ENCODE data around the gene CNTROB.

DNA sequence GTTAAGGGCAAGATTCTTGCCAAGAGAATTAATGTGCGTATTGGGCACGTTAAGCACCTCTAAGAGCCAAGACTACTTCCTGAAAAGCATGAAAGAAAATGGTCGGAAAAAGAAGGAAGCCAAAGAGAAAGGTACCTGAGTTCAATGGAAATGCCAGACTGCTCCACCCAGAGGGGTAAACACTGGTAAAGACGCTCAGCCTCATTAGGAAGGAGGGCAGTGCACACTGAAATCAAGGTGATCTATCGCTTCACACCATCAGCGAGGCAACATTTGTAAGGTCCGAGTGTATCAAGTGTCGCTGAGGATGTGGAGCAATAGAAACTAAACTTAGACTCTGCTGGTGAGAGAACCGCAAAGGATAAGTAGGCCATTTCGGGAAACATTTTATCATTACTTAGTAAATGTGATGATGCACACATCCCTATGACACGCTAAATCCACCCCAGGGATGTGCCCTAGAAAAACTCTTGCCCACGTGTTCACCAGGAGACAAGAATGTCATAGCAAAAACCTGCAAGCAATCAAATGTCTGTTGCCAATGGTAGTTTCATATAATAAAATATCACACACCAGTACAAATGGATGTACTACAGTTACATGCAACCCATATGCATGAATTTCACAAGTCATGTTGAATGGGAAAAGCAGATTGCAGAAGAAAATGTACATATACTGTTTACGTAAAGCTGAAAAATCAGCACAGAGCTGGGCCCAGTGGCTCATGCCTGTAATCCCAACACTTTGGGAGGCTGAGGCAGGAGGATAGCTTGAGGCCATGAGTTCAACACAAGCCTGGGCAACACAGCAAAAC lies 23.6 kb downstream of the CNTROB start:
- TF ChIP-seq, protein P1, sequence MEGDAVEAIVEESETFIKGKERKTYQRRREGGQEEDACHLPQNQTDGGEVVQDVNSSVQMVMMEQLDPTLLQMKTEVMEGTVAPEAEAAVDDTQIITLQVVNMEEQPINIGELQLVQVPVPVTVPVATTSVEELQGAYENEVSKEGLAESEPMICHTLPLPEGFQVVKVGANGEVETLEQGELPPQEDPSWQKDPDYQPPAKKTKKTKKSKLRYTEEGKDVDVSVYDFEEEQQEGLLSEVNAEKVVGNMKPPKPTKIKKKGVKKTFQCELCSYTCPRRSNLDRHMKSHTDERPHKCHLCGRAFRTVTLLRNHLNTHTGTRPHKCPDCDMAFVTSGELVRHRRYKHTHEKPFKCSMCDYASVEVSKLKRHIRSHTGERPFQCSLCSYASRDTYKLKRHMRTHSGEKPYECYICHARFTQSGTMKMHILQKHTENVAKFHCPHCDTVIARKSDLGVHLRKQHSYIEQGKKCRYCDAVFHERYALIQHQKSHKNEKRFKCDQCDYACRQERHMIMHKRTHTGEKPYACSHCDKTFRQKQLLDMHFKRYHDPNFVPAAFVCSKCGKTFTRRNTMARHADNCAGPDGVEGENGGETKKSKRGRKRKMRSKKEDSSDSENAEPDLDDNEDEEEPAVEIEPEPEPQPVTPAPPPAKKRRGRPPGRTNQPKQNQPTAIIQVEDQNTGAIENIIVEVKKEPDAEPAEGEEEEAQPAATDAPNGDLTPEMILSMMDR (IDR thresholded peaks at IDR 0.05; ENCODE audit: borderline replicate concordance, extremely low read depth, low read length, poor library complexity, severe bottlenecking): no peak
- TF ChIP-seq EZH2 (IDR thresholded peaks at IDR 0.05; ENCODE audit: borderline replicate concordance, low read depth, low read length, severe bottlenecking): no peak

Measured in DND-41 (cell line).